GM19395 (cell line): ENCODE data around the gene NKX3-2.

Source experiments
- ATAC-seq: cut with Tn5 transposase; IDR thresholded peaks from one replicate; pipeline ENCODE4 v1.9.1; 2021; ENCODE audit warnings: mild to moderate bottlenecking, moderate library complexity; ENCODE audit not compliant: unreplicated experiment

The NKX3-2 gene

DNA sequence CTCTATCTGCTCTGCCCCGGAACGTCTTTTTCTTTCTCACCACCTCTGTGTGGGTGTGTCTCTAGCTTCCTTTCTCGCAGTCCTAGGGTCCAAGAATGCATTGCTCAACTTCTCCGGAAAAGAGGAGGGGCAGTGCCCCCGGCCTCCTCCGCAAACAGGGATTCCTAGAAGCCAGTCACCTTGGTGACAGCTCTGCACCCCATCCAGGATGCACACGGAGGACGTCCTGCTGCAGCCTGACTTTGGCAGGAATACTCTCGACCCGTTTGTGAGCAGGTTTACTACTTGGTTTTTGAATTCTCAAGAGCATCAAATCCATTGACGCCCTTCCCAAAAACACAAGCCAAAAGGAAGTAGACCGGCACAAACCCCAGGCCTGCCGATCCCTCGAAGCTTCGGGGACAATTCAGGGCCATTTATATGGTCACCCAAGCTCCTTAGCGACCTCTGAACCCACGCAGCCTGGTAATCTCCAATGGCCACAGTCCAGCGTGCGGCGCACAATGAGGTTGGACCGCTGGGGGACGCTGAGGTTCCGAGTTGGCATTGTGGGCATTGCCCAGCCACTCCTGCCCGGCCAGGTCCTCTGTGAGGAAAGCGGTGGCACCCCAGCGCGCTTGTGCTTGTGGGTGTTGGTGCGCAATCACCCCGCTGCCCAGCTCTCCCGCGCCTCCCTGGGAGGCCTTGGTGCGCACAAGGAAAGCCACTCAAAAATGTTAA is 9.8 kb downstream of the NKX3-2 start:
- ATAC-seq = no peak

DNA sequence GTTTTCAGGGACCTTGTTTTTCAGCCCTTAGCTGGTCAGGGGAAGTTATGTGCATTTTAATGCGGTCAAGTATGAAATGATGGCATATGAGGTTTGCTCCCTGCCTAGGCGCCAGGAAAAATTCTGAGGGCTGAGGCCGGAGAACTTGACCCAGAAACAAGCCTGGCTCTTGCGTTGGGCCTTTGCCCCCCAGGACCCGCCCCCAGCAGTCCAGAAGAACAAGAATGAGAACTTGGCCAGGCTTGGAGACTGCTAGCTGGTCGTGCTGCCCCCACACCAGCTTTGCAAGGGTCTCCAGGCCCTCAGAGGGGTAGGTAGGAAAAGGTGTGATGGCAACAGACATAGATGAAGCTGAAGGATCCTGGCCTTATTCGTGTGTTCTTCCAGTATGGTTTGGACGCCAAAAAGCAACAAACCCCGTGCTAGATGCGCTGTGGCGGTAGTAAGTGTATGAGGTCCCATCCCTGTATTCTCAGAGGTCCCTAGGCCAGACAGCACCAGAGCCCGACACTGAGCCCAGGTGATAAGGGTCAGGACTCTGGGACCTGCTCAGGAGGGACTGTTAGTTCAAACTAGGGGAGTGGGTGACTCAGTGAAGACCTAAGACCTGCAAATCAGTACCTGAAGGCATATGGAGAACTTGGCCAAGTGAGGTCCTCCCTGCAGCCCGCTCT is 10.5 kb downstream of the NKX3-2 start:
- ATAC-seq = no peak

DNA sequence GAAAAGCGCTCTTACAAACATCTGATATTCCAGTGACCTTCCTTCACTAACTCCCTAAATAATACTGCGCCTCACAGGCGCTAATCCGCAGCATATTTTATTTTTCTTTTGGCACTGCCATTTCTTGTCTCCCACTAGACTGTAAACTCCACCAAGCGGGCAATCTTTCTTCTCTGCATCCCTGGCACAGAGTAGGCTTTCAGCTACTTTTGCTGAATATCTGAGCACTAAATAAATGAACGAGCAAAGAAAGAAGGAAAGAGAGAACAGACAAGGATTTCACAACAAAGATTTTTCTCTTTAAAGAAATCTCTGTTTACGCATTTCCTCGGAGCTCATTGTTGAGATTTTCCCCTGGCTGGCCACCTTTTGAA is 12.7 kb downstream of the NKX3-2 start:
- ATAC-seq = no peak

DNA sequence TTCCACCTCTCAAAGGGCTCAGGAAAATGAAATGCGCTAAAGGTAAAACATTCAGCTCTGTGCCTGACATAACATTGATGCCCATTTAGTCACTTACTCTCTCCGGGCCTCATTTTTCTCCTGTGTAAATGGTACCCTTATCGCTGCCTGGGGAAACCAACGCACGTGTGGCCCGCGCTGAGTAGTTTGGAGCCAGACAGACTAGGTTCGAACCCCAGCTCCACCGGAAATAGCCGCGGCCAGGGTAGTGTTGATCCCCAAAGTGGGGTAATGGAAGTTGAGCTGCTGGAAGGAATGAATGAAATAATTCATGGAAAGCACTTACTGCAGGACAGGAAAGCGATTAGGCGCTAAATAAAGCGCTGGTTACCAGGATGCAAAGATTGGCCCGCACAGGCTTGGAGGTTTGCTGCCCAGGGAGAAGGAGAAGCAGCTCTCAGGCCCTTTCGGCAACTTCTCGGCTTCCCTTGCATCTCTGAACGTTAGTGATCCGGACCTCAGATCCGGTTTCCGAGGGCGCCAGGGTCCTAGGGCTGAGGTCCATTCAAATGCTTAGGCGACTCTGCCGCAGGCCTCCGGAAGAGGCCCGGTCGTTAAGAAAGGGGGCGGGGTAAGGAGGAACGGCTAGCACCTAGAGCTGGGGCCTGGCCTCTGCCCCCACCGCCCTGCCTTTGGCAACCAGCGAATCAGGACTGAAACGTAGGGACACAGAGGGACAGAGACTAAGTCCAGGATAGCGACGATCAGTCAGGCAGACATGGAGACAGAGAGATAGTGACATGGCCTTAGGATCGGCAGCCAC is 13.3 kb downstream of the NKX3-2 start:
- no peak for ATAC-seq

DNA sequence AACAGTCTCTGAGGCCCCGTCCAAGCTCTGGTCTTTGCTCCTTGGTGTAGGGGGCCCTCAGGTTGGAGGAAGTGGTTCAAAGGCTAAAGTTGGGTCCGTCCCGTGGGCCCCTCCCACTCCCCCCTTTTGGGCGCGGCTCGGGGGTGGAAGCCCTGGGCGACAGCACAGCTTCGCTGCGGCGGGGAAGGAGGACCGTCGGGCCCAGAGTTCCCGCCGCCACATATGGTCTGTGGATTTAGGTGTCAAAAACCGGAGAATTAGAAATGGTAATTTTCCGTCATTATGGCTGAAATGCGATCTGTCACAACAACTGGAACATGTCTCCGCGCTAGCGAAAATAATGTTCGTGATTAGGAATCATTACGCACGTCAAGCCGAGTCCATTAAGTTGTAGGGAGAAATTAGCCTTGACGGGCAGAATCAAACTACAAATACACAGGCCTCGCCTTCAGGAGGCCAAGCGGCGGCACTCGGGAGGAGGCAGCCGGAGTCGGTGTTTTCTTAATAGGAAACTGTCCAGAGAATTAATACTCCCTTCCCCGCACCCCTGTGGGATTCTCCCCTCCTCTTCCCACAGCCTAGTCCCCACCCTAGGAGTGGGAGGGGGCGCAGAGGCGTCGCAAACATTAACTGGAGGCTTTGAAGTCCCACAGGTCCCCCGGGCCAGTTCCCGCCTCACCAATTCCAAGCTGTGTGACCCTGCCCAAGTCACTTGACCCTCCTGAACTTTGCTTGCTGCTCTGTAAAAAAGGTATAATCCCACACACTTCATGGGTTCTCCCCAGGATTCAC is 15.0 kb downstream of the NKX3-2 start:
- no peak for ATAC-seq

DNA sequence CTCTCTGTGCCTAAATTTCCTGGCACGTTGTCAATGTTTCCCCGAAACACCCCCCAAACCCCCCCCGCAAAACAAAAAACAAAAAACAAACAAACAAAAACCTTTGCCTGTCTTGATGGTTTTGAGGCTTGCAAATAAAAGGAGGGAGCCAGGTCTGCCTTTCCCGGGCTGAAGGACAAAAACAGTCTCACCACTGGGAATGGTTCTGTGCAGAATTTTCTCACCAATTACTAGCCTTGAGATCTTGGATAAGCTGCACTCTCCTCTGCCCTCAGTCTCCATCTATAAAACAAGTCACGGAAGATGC is 15.5 kb downstream of the NKX3-2 start:
- no peak for ATAC-seq

DNA sequence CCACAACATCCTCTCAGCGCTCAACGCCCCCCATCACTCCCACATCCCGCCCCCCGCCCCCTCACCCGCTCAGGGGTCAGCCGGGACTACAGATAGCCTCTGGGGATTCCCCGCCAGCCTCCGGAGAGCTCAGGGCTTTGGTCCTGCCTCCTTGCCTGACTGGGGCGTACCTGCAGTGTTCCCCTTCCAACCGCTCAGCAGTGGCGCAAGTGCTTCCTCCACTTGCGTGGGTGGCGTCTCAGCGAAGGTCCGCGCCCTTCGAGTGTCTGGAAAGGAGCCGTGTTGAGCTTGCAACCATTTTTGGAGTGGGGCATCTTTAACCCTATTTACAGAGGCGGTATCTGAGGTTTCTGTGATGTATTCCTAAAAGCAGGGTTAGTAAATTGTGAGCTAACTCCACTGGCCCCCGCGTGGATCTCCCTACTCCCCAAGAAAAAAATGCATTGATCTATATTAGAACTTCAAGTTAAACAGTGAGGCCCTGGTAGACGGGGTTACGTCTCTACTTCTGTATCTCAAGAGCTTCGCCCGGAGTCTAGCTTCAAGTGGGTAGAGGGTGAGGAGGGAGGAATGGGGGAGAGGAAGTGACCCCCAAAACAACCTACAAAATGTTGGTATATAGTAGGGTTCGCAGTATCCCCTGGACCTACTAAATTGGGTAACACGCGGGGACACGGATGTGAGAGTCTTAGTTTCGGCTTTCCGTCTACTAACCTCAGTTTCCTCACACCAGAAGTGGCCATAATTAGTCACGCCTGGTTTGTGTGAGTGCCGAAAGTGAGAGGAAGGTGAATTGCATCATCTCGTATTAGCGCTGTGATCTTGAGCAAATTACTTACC is 16.1 kb downstream of the NKX3-2 start:
- ATAC-seq = peak; percentile 87

DNA sequence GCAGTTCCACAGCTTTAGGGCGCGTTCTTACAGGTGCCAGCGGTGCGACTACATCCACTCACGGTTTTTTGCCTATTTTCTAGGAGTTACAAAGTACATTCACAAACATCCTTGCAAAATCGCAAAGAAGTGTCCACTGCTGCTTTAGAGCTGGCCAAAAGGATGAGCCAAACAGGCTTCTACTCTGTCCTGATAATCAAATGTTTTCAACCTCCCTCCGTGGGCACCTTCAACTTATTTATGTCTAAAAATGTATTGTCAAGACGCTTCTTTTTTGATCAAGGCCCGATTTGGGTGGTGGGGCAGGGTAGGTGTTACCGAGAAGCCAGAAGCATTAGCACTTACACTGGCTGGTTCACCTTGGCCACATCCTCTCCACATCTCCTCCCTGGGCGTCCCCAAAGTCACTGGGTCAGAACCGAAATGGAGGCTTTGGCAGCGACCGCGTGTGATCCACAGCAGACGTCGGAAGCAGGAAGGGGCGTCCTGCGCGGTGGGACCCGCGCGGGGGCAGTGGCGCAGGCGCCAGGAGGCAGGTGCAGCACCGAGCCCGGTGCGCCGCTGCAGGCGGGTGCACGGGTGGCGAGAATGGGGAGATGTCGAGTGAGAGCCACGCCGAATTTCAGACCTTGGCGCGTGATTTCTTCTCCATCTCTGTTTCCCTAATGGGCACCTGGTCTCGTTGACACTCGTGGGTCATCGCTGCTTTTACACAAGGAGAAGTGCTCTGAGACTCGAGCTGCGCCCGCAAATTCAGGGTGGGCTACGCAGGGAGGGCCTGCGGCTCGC is 16.9 kb downstream of the NKX3-2 start:
- ATAC-seq = no peak

DNA sequence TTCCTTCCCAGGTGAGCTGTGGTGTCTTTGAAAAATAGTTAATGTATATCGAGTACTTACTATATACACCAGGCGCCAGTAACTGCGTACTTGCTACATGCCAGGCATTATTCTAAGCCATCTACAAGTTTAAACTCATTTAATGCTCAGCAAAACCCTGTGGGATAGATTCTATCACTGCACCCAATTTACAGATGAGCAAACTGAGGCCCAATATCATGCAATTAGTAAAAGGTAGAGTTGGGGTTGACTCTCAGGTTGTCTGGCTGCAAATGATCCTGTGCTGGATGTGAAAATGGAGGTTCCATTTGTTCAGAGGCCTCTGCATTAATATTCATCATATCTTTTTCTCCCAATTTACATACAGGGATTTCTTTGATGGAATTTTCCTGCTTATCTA is 17.6 kb downstream of the NKX3-2 start:
- no peak for ATAC-seq

DNA sequence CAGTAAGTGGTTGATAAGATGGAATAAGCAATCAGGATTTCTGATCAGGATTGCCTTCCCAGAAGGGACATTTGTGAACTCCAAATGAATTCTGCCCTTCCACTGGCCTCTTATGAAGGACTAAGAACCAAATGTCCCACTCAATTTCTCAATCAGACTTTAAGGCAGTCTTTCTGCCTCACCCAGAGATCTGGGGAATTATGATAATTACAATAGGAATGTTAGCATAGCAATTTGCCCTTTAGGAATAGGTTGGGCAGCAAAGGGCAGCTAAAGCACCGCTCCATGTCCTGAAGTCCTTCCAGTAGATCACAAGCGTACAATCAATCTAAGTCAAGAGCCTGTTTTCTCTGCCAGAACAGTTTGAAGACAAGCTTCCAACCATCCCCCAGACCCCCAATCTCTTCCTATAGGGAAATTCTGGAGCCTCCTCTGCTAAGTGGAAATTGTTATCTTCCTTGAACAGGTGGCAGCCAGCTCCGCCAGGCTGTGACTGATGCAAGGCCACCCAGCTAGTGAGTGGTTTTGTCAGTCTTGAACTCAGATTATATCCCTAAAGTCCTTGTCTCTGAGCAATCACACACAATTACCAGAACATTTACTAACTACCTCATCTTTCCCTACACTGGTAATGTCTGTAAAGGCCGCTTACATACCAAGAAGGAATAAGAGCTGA is 18.6 kb downstream of the NKX3-2 start:
- no peak for ATAC-seq

DNA sequence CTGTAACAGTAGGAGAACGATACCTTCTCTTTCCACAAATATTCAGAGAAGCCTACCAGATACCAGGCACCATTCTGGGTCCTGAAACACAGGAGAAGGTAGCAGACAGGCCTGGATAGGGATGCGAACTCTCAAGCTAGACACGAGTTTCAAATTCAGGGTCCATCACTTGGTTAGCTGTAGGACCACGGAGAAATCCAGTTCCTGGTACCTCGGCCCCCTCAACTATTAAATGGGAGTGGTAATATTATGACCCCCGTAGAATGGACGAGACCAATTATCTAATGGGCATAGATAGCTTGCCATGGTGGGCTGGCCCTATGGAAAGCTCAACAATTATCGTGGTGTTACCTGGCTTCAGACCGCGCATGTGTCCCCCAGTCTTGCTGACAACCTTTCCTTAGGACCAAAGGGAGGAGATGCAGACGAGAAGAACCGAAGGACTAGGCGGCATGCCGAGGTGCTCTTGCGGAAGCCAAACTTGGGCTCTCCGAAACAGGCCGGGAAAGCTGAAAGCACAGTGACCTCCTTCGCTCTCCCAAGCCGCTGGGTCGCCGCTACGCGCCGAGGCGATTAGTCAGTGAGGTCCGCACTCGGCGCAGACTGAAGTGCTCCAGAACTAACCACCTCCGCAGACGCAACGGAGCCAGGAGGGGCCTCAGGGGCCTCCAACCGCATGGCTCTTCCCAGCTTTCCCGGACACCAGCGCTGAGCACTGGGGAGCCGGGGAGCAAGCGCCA is 19.6 kb downstream of the NKX3-2 start:
- ATAC-seq = no peak

DNA sequence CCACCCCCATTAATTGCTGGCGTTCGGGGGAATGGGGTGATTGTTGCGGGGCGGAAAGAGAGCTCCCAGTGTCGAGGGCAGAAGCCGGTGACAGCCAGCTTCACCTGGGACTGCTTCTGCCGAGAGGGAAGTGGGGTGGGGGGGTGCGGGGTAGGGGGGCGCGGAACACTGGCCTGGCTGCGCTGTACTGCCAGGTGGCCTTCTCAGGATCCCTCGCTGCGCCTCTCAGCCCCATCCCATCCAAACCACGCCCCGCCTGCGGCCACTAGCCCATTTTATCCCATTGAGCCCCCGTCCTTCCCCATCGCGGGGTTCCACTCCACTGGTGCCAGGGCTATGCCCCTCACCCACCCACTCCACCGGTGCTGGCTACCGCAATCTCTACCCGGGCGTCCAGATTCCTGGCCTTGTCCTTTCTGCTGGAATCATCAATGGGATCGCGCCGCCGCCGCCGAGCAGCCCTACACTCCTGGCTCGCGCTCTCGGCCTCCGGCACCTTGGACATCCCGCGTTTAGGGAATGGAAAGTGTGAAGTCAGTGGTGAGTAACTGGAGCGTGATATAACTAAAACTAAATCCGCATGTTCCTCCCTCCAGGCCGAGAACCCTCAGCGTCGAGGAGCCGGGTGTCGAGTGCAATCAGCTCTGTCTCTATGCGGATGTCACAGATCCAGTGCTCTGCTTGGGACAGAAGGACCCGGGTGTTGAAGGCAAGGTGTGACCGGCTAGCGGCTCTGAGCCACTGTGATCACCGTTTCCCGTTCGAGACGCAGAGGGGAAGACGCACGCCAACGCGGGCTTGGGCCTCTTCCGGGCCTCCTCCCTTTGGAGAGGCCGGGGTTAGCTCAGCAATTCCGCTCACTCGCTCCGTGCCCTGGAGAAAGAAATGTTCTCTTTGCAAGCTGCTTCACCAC is 20.5 kb downstream of the NKX3-2 start:
- ATAC-seq = no peak

DNA sequence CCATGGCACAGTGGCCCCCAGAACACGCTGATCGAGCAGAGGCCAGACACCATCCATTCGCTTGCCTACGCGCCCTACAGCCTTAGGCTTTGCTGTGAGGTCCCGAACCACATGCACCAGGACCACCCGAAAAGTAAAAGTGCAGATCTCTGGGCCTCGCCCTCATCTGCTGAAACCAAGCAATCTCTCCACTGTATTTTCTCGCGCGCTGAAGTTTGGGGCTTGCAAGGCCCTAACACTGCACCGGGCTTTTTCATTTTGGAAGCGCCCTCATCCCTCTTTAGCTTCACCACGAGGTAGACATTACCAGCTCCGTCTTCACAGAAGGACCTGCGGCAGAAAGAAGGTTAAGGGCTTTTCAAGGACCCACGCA is 21.2 kb downstream of the NKX3-2 start:
- ATAC-seq = no peak

DNA sequence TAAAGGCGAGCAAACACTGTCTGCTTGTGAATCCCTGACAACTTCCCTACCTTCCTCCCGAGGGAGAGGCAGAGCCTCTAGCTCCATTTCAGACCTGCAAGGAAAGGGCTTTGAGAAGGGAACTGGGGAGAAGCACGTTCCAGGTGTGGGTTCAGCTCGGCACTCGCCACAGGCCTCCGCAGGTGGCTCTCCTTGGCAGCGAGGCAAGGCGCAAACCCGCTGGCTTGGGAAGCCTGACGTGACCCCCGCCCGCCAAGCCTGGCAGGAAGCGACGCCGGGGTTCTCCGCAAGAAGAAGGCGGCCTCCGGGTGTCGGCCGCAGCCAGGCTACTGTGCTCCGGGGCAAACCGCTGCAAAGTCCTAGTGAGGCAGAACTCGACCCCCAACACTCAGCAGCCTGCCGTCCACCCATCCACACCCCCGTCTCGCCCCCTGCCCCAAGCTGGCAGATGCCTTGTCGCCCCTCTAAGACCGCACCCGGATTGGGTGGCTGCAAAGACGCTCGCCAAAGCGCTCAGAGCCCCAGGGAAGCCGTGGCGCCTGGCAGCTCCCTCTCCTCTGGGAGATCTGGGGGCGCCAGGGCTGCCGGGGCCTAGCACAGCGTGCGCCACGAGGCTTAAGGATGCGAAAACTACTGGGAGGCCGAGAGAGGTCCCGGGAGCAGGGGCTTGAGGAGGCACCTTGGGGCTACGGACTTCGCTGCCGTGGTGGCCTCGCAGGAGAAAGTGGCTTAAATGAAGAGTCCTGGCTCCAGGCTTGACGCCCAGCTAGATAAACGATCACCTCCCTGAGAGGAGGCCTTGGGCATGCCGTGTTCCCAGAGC is 21.8 kb downstream of the NKX3-2 start:
- ATAC-seq = no peak

DNA sequence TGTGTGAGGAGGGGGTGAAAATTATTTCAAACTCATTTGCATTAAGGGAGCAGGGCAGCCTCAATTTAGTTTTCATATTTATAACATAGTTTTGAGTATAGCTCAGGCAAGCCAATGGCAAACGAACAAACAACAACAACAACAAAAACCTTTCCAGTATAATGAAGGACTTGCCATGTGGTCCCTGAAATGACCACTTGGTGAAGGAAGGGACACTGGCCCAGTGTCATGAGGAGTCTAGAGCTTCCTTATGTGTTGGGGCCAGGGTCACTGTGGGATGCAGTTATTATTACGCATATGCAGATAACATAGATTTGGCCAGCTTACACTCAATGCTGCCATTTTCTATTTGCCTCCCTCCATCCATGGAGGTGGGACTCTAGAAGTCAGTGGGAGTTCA is 23.3 kb downstream of the NKX3-2 start:
- no peak for ATAC-seq

DNA sequence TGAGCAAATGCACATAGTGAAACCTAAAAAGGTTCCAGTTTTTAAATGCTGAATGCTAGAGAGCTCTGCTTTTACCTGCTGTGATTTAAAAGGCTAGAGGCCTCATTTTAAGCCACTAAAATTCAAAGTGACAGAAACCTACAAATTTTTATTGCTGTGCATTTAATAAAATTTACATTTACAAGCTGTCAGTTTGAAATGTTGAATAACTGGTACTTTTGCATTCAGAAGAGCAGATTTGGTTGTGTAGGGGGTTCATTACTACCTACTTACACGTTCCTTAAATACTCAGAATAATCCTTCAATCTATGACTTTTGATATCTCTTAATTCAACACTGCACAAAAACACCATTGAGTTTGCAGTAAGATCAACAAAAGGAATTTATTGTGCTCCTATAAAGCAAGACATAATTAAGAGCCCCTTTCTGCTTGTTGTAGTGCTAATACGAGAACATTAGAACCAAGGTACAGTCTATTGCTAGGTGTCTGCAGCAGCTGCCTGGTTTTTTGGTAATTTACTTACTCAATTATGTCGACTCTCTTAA is 27.9 kb downstream of the NKX3-2 start:
- ATAC-seq = no peak
